NK-92 (cell line): ENCODE data around the gene APBB2.

Experiments used
- DNase-seq: peaks from one replicate; lab custom pipeline; 2025; ENCODE audit not compliant: unreplicated experiment; lab: John Stamatoyannopoulos, UW

Gene APBB2

GRCh38 chr4:40875507-40876150, 338.7 kb downstream of the APBB2 start:
- no peak for DNase-seq

- no peak for DNase-seq
Measured at GRCh38 chr4:40874901-40875300, 339.4 kb downstream of the APBB2 start.

- DNase-seq: no peak
Measured at GRCh38 chr4:40874331-40874730, 340.0 kb downstream of the APBB2 start.

GRCh38 chr4:40871695-40872250, 342.6 kb downstream of the APBB2 start:
- no peak for DNase-seq

- no peak for DNase-seq
Measured at GRCh38 chr4:40870150-40870549, 344.2 kb downstream of the APBB2 start.

- no peak for DNase-seq
Measured at GRCh38 chr4:40865696-40866095, 348.6 kb downstream of the APBB2 start.

- DNase-seq: no peak
Measured at GRCh38 chr4:40864531-40864930, 349.8 kb downstream of the APBB2 start.

- no peak for DNase-seq
Measured at GRCh38 chr4:40858962-40859361, 355.4 kb downstream of the APBB2 start.

GRCh38 chr4:40857956-40858355, 356.4 kb downstream of the APBB2 start:
- no peak for DNase-seq

- DNase-seq: no peak
Measured at GRCh38 chr4:40856840-40857362, 357.4 kb downstream of the APBB2 start.

- DNase-seq: no peak
Measured at GRCh38 chr4:40856277-40856839, 358.0 kb downstream of the APBB2 start.

GRCh38 chr4:40850496-40850895, 363.8 kb downstream of the APBB2 start:
- DNase-seq: no peak

GRCh38 chr4:40848940-40849339, 365.4 kb downstream of the APBB2 start:
- DNase-seq: no peak

- no peak for DNase-seq
Measured at GRCh38 chr4:40848251-40848650, 366.1 kb downstream of the APBB2 start.

- no peak for DNase-seq
Measured at GRCh38 chr4:40846532-40846931, 367.8 kb downstream of the APBB2 start.

GRCh38 chr4:40845154-40845835, 369.0 kb downstream of the APBB2 start:
- no peak for DNase-seq

- no peak for DNase-seq
Measured at GRCh38 chr4:40844261-40844660, 370.1 kb downstream of the APBB2 start.

GRCh38 chr4:40843696-40844095, 370.6 kb downstream of the APBB2 start:
- no peak for DNase-seq

- no peak for DNase-seq
Measured at GRCh38 chr4:40842725-40843423, 371.5 kb downstream of the APBB2 start.

- DNase-seq: no peak
Measured at GRCh38 chr4:40842318-40842717, 372.0 kb downstream of the APBB2 start.

- DNase-seq: no peak
Measured at GRCh38 chr4:40840985-40841571, 373.3 kb downstream of the APBB2 start.
